H1 (cell line): Measurements from ENCODE around the gene PORCN. TPM values are rescaled to one million over a fixed set of nuclear protein-coding genes. Genes with fewer than 3 reads are reported as not detected.

Experiments
- CTBP2 ChIP-seq: IDR thresholded peaks from 2 replicates; pipeline ENCODE4 v1.7.0; 2011; ENCODE audit warnings: borderline replicate concordance, mild to moderate bottlenecking, moderate library complexity, mixed read lengths, low read length; ENCODE audit not compliant: insufficient read depth, insufficient read length
- HDAC2 ChIP-seq, 2 experiments: fragments of 300-600 bp in 1 of 2; sonication (generic) in 1 of 2; IDR thresholded peaks; 2 replicates each; pipeline ENCODE4 v1.6.1; 2011 to 2012; ENCODE audit warnings: low read depth in 2 of 2, low read length in 2 of 2, mild to moderate bottlenecking in 2 of 2, moderate library complexity in 2 of 2, borderline replicate concordance in 1 of 2, inconsistent platforms in 1 of 2
- NRF1 ChIP-seq: IDR thresholded peaks from 2 replicates; pipeline ENCODE4 v1.6.1; 2011; ENCODE audit warnings: mild to moderate bottlenecking, low read depth, low read length, improper control_type of control experiment
- PHF8 ChIP-seq: fragments of 200-600 bp; sonication (generic); conservative IDR thresholded peaks from 2 replicates; pipeline ENCODE4 v1.7.1; 2012; ENCODE audit warnings: low read depth, mild to moderate bottlenecking, inconsistent platforms, low read length, moderate library complexity
- RAD21 ChIP-seq, 2 experiments: IDR thresholded peaks in 1 of 2; conservative IDR thresholded peaks in 1 of 2; 2 replicates each; pipeline ENCODE4 v1.6.1; 2011; ENCODE audit warnings: low read depth in 2 of 2, low read length in 2 of 2, improper control_type of control experiment in 1 of 2, inconsistent platforms in 1 of 2, mild to moderate bottlenecking in 1 of 2, moderate library complexity in 1 of 2
- ZNF274 ChIP-seq: IDR thresholded peaks from 2 replicates; pipeline ENCODE4 v1.7.0; 2012; ENCODE audit warnings: low read length, borderline replicate concordance; ENCODE audit errors: extremely low read depth
- polyA plus RNA-seq, 7 experiments: library from polyadenylated mRNA; depleted of rRNA in 3 of 7; stranded (reverse) in 5 of 7; unstranded in 2 of 7; fragments of >200 nt in 5 of 7; fragments of 200-250 nt in 2 of 7; gene quantifications; 1 replicate in 5 of 7; 2 replicates in 1 of 7; 4 replicates in 1 of 7; pipeline versions ENCODE4 v1.2.1 to v1.2.3, GENCODE V29; 2011 to 2013; ENCODE audit warnings: missing spikeins in 2 of 7, mixed read lengths in 2 of 7
- total RNA-seq: library from RNA; stranded (reverse); fragmentation: NEBNext Ultra II Directional; extraction: Animal tissue kit (Norgen Biotek cat#: 25700); gene quantifications from 2 replicates; pipeline ENCODE4 v1.2.1, GENCODE V29; 2021

The PORCN gene
- total and polyA plus RNA-seq, 2 of the 8 experiments (the other 6 are each of a cell fraction or from before 2014, with no cell fraction given) = 14.6 to 34.1 TPM

GRCh38 chrX:48475296-48475695 lies 33.5 kb upstream of the PORCN start (continued):
- TF ChIP-seq RAD21 (IDR thresholded peaks at IDR 0.05 in 1 of 2, conservative IDR thresholded peaks at IDR 0.05 in 1 of 2; ENCODE audit: low read depth in 2 of 2, low read length in 2 of 2) (no peak), ZNF274 (no peak), HDAC2 (IDR thresholded peaks at IDR 0.05; ENCODE audit: borderline replicate concordance in 1 of 2, low read depth in 2 of 2, low read length in 2 of 2) (no peak), PHF8 (no peak), NRF1 (no peak), CTBP2 (no peak)
